H1 (cell line): Measurements from ENCODE around the gene CAMTA1.

ENCODE experiments used
- GABPA ChIP-seq: IDR thresholded peaks from 2 replicates; pipeline ENCODE4 v1.6.1; 2011; ENCODE audit warnings: mild to moderate bottlenecking, low read length, moderate library complexity, borderline replicate concordance; ENCODE audit not compliant: insufficient read depth
- GTF2F1 ChIP-seq: IDR thresholded peaks from 2 replicates; pipeline ENCODE4 v1.6.1; 2012; ENCODE audit warnings: low read depth, low read length, improper control_type of control experiment, borderline replicate concordance
- JUN ChIP-seq: IDR thresholded peaks from 2 replicates; pipeline ENCODE4 v1.6.1; 2011; ENCODE audit warnings: low read depth, mild to moderate bottlenecking, improper control_type of control experiment, low read length
- POLR2AphosphoS5 ChIP-seq: IDR thresholded peaks from 2 replicates; pipeline ENCODE4 v1.6.1; 2011; ENCODE audit warnings: low read depth, low read length
- SP2 ChIP-seq: IDR thresholded peaks from 2 replicates; pipeline ENCODE4 v1.6.1; 2012; ENCODE audit warnings: mild to moderate bottlenecking, low read length, inconsistent platforms
- TAF1 ChIP-seq: IDR thresholded peaks from 2 replicates; pipeline ENCODE4 v1.6.1; 2011; ENCODE audit warnings: mild to moderate bottlenecking, low read depth, low read length
- TF ChIP-seq, protein P1 (sequence below), 3 experiments: IDR thresholded peaks; 1 replicate in 2 of 3; 2 replicates in 1 of 3; pipeline versions ENCODE4 v1.5.1 to v1.6.1; 2011; ENCODE audit warnings: low read length in 3 of 3, mild to moderate bottlenecking in 3 of 3, inconsistent platforms in 2 of 3, low read depth in 1 of 3, moderate library complexity in 1 of 3; ENCODE audit not compliant: insufficient read depth in 1 of 3; ENCODE audit errors: control extremely low read depth in 1 of 3

DNA sequence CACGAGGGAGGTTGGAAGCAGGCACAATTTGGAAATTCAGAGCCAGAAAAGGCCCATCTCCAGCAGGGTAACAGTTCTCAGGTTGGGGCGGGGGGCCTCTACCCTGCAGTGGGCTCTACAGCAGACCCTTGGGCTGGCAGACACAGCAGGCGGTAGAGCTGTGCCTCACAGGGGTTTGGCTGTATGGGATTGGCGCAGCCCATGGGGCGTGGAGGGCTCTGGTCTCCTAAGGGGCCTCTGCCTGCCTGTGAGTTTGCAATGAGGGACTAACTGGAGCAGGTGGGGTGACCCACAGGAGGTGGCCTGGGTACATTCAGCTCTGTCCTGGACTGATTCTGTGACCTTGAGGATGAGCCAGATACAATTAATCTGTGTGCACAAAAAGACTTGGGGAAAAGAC lies 124.1 kb downstream of the CAMTA1 start:
- TF ChIP-seq JUN, result no peak
- TF ChIP-seq, protein P1, sequence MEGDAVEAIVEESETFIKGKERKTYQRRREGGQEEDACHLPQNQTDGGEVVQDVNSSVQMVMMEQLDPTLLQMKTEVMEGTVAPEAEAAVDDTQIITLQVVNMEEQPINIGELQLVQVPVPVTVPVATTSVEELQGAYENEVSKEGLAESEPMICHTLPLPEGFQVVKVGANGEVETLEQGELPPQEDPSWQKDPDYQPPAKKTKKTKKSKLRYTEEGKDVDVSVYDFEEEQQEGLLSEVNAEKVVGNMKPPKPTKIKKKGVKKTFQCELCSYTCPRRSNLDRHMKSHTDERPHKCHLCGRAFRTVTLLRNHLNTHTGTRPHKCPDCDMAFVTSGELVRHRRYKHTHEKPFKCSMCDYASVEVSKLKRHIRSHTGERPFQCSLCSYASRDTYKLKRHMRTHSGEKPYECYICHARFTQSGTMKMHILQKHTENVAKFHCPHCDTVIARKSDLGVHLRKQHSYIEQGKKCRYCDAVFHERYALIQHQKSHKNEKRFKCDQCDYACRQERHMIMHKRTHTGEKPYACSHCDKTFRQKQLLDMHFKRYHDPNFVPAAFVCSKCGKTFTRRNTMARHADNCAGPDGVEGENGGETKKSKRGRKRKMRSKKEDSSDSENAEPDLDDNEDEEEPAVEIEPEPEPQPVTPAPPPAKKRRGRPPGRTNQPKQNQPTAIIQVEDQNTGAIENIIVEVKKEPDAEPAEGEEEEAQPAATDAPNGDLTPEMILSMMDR (IDR thresholded peaks at IDR 0.05; ENCODE audit: control extremely low read depth in 1 of 3, insufficient read depth in 1 of 3, low read depth in 1 of 3, low read length in 3 of 3), result no peak
- no peak for TF ChIP-seq SP2
- no peak for TF ChIP-seq TAF1
- TF ChIP-seq GABPA, result no peak
- TF ChIP-seq POLR2AphosphoS5, result no peak
- no peak for TF ChIP-seq GTF2F1
